Activated CD4-positive, alpha-beta T cell treated with anti-CD3 and anti-CD28 coated beads for 24 hours (primary cell): Measurements from ENCODE around the gene DUSP23.

Source experiments
- DNase-seq, 2 donors: peaks; one replicate each; pipeline ENCODE4 v3.0.0-alpha.2; 2020; ENCODE audit warnings: low read depth in 2 of 2

DUSP23 gene

GRCh38 chr1:159828176-159828575 is 47.4 kb downstream of the DUSP23 start:
- no peak for DNase-seq

GRCh38 chr1:159828581-159829272 is 48.0 kb downstream of the DUSP23 start:
- no peak for DNase-seq

DNA sequence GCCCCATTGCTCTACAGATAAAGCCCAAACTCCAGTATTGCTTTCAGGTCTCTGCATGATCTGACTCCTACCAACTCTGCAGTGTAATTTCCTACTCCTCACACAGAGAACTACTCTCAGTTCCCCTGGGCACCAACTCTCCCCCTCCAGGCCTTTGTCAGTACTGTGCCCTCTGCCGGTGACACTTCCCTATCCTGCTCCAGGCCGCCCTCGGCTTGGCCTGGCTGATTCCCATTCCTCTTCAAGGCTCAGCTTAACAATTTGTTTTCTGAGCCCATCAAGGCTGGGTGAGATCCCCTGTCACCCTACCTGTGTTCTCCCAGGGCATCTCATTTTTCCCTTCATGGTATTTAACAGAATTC is 48.5 kb downstream of the DUSP23 start:
- no peak for DNase-seq

GRCh38 chr1:159829822-159830465 is 49.2 kb downstream of the DUSP23 start:
- DNase-seq = no peak

DNA sequence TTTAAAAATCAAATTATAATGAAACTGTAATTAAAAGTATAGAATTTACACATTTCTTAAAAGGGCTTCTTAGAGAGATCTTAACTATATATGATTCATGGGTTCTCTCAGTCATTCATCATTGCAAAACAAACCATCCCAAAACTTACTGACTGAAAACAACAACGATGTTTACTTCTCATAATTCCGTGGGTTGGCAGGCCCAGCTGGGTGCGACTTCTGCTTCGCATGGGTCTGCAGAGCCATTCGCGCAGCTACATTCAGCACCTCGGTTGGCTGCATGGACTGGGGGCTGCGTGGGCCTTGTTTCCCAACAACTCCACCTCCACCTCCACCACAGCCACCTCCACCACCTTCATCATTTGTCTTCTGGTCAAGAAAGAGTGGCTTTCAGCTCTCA is 50.0 kb downstream of the DUSP23 start:
- no peak for DNase-seq

GRCh38 chr1:159831412-159832141 is 50.8 kb downstream of the DUSP23 start:
- DNase-seq = no peak
